Astrocyte (in vitro differentiated cells and primary cell): ENCODE results near the gene ARHGEF3. TPM values are rescaled to one million over a fixed set of nuclear protein-coding genes. Genes with fewer than 3 reads are reported as not detected.

Experiments used
- DNase-seq: peaks from one replicate; pipeline ENCODE4 v3.0.0-alpha.2; 2010; ENCODE audit warnings: low read depth
- FAIRE-seq: peaks from 2 replicates; lab custom pipeline; 2011; peaks lifted over from hg19 to GRCh38; lab: Jason Lieb, UNC
- H2AFZ ChIP-seq: 2 replicates; pipeline ENCODE4 v1.6.0; 2012; ENCODE audit warnings: low read depth, low read length, inconsistent platforms
- H3K27ac ChIP-seq: 2 replicates; pipeline ENCODE4 v1.5.1; 2011; ENCODE audit warnings: low read depth, low read length, inconsistent platforms
- H3K27me3 ChIP-seq: 2 replicates; pipeline ENCODE4 v1.6.0; 2011; ENCODE audit warnings: low read length, inconsistent platforms; ENCODE audit not compliant: insufficient read depth
- H3K36me3 ChIP-seq: 2 replicates; pipeline ENCODE4 v1.5.1; 2011; ENCODE audit warnings: low read length, inconsistent platforms; ENCODE audit not compliant: insufficient read depth
- H3K4me1 ChIP-seq: 2 replicates; pipeline ENCODE4 v1.5.1; 2011; ENCODE audit warnings: low read length, inconsistent platforms; ENCODE audit not compliant: insufficient read depth
- H3K4me2 ChIP-seq: 2 replicates; pipeline ENCODE4 v1.6.0; 2012; ENCODE audit warnings: low read length, inconsistent platforms
- H3K4me3 ChIP-seq: 2 replicates; pipeline ENCODE4 v1.5.1; 2011; ENCODE audit warnings: low read depth, mild to moderate bottlenecking, low read length, inconsistent platforms; ENCODE audit not compliant: insufficient read depth
- H3K79me2 ChIP-seq: 2 replicates; pipeline ENCODE4 v1.6.0; 2012; ENCODE audit warnings: mild to moderate bottlenecking, low read length, inconsistent platforms; ENCODE audit not compliant: insufficient read depth
- H3K9ac ChIP-seq: 2 replicates; pipeline ENCODE4 v1.6.0; 2012; ENCODE audit warnings: mild to moderate bottlenecking, low read length, inconsistent platforms
- H3K9me3 ChIP-seq: 2 replicates; pipeline ENCODE4 v1.5.1; 2012; ENCODE audit warnings: low read depth, mild to moderate bottlenecking, low read length, inconsistent platforms; ENCODE audit not compliant: insufficient read depth
- H4K20me1 ChIP-seq: 2 replicates; pipeline ENCODE4 v1.6.0; 2012; ENCODE audit warnings: low read length, inconsistent platforms; ENCODE audit not compliant: insufficient read depth
- H3K27ac Mint-ChIP-seq: one replicate; pipeline ENCODE4 v1.8.0; 2021; ENCODE audit warnings: mild to moderate bottlenecking, mixed read lengths; ENCODE audit not compliant: unreplicated experiment
- H3K27me3 Mint-ChIP-seq: one replicate; pipeline ENCODE4 v1.8.0; 2021; ENCODE audit warnings: low read depth, mixed read lengths; ENCODE audit not compliant: unreplicated experiment
- H3K36me3 Mint-ChIP-seq: one replicate; pipeline ENCODE4 v1.8.0; 2021; ENCODE audit warnings: low read depth, mixed read lengths; ENCODE audit not compliant: unreplicated experiment
- H3K4me1 Mint-ChIP-seq: one replicate; pipeline ENCODE4 v1.8.0; 2021; ENCODE audit warnings: low read depth, mixed read lengths; ENCODE audit not compliant: unreplicated experiment
- H3K4me3 Mint-ChIP-seq: one replicate; pipeline ENCODE4 v1.8.0; 2021; ENCODE audit warnings: mild to moderate bottlenecking, moderate library complexity, mixed read lengths; ENCODE audit not compliant: unreplicated experiment
- H3K9me3 Mint-ChIP-seq: one replicate; pipeline ENCODE4 v1.8.0; 2021; ENCODE audit warnings: mild to moderate bottlenecking, mixed read lengths; ENCODE audit not compliant: unreplicated experiment
- CTCF ChIP-seq: IDR thresholded peaks from 2 replicates; pipeline ENCODE4 v1.5.1; 2011; ENCODE audit warnings: low read depth, mild to moderate bottlenecking, inconsistent platforms, low read length, moderate library complexity; ENCODE audit not compliant: insufficient read depth
- EZH2 ChIP-seq: IDR thresholded peaks from 2 replicates; pipeline ENCODE4 v1.6.1; 2012; ENCODE audit warnings: mild to moderate bottlenecking, low read length, inconsistent platforms; ENCODE audit not compliant: insufficient read depth
- total RNA-seq: library from RNA; stranded (reverse); gene quantifications from 2 replicates; pipeline ENCODE4 v1.2.1, GENCODE V29; 2021

Gene ARHGEF3
- total RNA-seq, 1 donor from 2014 or later: 14.9 TPM

DNA sequence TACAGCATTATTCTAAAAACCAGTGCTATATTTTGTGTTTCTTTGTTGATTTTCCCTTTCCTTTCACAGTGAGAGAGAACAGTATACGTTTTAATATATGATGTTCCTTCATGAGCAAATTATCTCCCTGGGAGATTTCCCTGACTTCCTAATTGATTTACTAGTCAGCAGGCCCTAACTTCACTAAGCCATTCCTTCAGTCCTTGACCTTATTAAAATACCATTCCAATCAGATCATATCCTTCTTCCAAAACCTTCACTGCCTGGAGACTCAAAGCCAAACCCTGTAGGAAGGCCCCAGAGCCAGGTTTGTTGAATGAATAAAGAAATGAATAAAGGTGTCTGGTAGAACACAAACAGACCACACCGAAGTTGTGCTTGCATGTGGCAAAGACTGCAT lies 43.8 kb upstream of the ARHGEF3 start:
- Mint-ChIP-seq H3K4me1 (peaks cover 8% of the 10 kb centered on the region), H3K9me3 (peaks cover 3% of the 10 kb centered on the region), H3K4me3 (no peak overlapping the region), H3K36me3 (no peaks in the 10 kb centered on the region), H3K27me3 (no peaks in the 10 kb centered on the region), H3K27ac (no peak overlapping the region)
- Histone ChIP-seq H3K36me3 (no peaks in the 10 kb centered on the region), H3K4me3 (no peak overlapping the region), H3K9ac (no peak overlapping the region), H3K79me2 (no peaks in the 10 kb centered on the region), H2AFZ (no peak overlapping the region), H3K4me2 (no peak overlapping the region), H3K27ac (no peak overlapping the region), H4K20me1 (no peaks in the 10 kb centered on the region), H3K9me3 (peaks cover 3% of the 10 kb centered on the region), H3K4me1 (no peaks in the 10 kb centered on the region), H3K27me3 (no peaks in the 10 kb centered on the region)
- DNase-seq (no peak), FAIRE-seq (no peak)
- TF ChIP-seq CTCF (no peak), EZH2 (no peak)

GRCh38 chr3:56844536-56844935 lies 42.8 kb upstream of the ARHGEF3 start:
- no peak overlapping the region for H3K4me3 ChIP-seq

More at GRCh38 chr3:56844536-56844935, 42.8 kb upstream of the ARHGEF3 start:
- TF ChIP-seq EZH2: no peak
- TF ChIP-seq CTCF: no peak
- no peaks in the 10 kb centered on the region for H3K79me2 ChIP-seq
- no peaks in the 10 kb centered on the region for H3K36me3 ChIP-seq
- H3K9ac ChIP-seq: no peak overlapping the region
- Mint-ChIP-seq H3K27me3 (no peaks in the 10 kb centered on the region), H3K9me3 (peaks cover 3% of the 10 kb centered on the region), H3K4me1 (peaks cover 17% of the 10 kb centered on the region), H3K4me3 (no peak overlapping the region), H3K36me3 (no peaks in the 10 kb centered on the region), H3K27ac (no peak overlapping the region)
- H3K27ac ChIP-seq: no peak overlapping the region
- H3K4me1 ChIP-seq: peaks cover 9% of the 10 kb centered on the region
- H3K4me2 ChIP-seq: no peak overlapping the region
- no peaks in the 10 kb centered on the region for H3K27me3 ChIP-seq
- FAIRE-seq (no peak), DNase-seq (no peak)
- no peak overlapping the region for H2AFZ ChIP-seq
- H4K20me1 ChIP-seq: no peaks in the 10 kb centered on the region
- peaks cover 3% of the 10 kb centered on the region for H3K9me3 ChIP-seq
